Activated CD4-positive, alpha-beta T cell treated with anti-CD3 and anti-CD28 coated beads for 4 hours (primary cell): ENCODE data around the gene CUL1.

Experiments
- DNase-seq, 2 donors: peaks; one replicate each; pipeline ENCODE4 v3.0.0-alpha.2; 2020

The CUL1 gene

GRCh38 chr7:148698397-148699023 lies at the start of gene CUL1:
TSS of gene CUL1 (plus strand) at chr7:148698903. CDS start at chr7:148730123, 31,220 bp downstream.
- peak; percentile 85 to 88 for DNase-seq

GRCh38 chr7:148650232-148650858 lies 48.4 kb upstream of the CUL1 start:
- DNase-seq: no peak

DNA sequence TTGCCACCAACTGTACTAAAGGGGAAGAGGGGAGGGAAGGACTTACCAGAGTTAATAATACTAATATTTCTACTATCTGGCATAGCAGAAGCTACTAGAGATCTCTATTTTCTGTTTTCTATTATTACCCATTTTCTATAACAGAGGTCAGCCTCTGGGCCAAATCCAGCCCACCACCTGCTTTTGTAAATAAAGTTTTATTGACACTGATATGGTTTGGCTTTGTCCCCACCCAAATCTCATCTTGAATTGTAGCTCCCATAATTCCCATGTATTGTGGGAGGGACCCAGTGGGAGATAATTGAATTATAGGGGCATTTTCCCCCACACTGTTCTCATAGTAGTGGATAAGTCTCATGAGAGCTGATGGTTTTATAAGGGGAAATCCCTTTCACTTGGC lies 45.9 kb upstream of the CUL1 start:
- no peak for DNase-seq

DNA sequence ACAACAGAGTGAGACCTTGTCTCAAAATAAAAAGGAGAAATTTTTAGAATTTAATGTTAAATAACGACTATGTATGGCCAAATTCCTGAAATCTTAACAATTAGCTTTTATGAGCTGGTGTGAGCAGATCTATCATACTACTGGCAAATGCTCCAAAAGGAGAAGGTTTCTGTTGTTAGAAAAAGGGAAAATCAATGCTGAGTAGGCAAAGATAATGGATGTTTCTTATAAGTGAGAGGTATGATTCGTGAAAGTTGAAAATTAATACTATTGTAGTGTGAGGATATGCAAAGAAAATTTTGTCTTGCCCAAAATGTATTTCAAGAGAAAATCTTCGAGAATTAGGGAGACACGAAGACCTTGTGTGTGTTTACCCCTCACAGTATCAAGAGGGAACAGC lies 40.8 kb upstream of the CUL1 start:
- no peak for DNase-seq

DNA sequence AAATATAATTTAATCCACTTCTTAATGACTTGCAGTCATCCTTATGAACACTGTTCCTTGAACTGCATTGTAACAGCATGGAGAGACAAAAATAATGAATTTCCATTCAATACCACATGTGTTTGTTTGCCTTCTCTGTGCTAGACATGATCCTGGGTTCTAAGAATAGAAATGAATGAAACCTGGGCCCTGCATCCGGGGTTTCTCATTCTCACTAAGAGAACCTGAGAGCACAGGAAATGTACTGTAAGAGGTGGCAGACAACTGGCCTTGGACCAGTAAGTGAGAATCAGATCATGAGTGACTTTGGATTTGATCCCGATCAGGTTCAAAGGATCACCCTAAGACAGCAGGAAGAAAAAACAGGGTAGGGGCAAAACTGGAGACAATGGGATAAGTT lies 37.2 kb upstream of the CUL1 start:
- no peak for DNase-seq

DNA sequence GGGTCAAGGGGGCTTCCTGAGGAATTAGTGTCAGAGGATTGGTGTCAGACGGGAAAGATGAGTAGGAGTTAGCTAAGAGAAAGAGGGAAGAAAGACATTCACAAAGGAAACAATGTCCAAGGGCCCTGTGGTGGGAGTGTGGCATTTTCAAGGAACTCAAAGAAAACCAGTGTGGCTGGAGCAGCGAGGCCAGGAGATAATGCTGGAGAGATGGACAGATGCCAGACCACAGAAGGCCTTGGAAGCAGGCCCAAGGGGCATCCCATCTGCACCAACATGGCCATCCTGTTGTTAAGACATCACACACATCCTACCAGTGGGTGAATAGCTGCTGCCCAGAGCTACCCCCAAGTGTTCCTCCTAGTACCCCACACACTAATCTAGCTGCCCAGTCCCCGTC lies 36.1 kb upstream of the CUL1 start:
- DNase-seq: no peak

GRCh38 chr7:148664324-148664723 lies 34.4 kb upstream of the CUL1 start:
- no peak for DNase-seq

DNA sequence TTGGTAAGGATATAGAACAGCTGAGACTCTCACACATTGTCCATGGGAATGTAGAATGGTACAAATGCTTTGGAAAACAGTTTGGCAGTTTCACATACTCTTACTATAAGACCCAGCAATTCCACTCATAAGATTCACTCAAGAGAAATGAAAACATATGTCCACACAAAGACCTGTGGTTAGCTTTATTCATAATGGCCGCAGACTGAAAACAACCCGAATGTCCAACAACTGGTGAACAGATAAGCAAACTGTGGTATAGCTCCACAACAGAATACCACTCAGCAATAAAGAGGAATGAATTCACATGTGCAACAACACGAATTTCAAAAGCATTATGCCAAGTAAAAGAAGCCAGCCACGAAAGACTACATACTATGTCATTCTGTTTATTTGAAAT lies 33.5 kb upstream of the CUL1 start:
- no peak for DNase-seq

DNA sequence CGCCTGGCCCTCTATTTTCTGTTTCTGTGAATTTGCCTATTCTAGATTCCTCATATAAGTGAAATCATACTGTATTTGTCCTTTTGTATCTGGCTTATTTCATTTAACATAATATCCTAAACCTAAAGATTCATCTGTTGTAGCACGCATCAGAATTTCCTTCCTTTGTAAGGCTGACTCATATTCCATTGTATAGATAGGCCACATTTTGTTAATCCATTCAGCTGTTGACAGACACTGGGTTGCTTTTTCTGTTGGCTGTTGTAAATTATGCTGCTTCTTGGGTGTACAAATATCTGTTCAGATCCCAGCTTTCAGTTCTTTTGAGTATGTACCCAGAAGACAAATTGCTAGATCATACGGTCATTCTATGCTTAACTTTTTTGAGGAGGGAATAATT lies 28.8 kb upstream of the CUL1 start:
- no peak for DNase-seq

DNA sequence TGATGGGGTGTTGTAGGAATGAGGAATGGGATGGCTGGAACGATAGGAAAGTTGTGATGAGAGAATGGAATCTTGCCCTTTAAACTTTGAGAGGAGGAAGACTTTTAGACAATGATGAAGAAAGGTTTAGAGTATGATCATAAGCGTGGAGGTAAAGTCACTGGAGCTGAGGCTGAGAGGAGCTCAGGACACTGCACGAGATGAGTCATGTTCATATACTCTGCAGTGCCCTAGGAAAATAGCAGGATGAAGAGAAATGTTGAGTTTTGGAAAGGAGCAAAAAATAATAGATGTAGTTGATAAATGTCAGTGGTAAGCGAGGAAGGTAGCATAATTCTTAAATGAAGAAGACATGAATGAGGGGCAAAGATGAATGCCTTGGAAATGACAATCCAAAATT lies 28.3 kb upstream of the CUL1 start:
- no peak for DNase-seq

GRCh38 chr7:148670807-148671206 lies 27.9 kb upstream of the CUL1 start:
- no peak for DNase-seq

GRCh38 chr7:148672041-148672440 lies 26.7 kb upstream of the CUL1 start:
- DNase-seq: no peak

DNA sequence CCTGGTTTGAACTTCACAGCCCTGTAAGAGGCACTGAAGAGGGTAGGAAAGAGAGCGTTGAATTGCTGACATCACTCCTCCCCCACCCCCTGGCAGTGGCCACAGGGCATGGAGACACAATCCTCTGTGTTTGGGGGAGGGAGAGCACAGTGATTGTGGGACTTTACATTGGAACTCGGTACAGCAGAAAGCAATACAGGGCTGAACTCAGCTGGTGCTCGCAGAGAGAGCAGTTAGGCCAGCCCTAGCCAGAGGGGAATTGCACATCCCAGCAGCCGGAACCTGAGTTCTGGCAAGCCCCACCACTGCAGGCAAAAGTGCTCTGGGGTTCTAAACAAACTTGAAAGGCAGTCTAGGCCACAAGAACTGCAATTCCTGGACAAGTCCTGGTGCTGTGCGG lies 24.0 kb upstream of the CUL1 start:
- no peak for DNase-seq

- no peak for DNase-seq
Observed at GRCh38 chr7:148676291-148676690, 22.4 kb upstream of the CUL1 start.

DNA sequence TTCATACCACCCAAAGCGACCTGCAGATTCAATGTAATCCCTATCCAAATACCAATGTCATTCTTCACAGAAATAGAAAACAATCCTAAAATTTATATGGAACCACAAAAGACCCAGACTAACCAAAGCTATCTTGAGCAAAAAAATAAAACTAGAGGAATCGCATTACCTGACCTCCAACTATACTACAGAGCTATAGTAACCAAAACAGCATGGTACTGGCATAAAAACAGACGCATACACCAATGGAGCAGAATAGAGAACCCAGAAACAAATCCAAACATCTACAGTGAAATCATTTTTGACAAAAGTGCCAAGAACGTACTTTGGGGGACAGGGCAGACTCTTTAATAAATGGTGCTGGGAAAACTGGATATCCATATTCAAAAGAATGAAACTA lies 16.9 kb upstream of the CUL1 start:
- DNase-seq: no peak

DNA sequence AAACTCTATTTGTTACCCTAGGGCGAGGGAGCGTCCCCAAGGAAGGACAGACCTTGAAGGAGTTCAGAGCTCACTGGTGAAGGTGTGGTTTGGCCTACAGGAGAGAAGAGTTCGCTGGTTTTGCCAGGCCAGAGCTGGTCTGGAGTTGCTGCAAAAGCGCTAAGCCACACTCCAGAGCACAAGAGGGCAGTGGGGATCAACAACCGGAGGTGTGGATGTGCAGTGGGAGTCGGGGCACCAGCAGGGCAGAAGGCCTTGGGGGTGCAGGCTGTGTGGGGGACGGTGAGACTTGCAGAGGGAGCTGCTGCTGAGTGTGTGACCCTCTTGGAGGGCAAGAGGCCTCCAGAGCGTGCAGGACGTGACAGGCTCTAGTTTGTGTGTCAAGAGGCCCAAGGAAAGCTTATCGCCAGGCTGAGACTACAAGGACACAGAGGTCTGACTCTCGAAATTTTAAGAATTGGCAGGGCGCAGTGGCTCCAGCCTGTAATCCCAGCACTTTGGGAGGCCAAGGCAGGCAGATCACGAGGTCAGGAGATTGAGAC lies 14.3 kb upstream of the CUL1 start:
- DNase-seq: no peak

DNA sequence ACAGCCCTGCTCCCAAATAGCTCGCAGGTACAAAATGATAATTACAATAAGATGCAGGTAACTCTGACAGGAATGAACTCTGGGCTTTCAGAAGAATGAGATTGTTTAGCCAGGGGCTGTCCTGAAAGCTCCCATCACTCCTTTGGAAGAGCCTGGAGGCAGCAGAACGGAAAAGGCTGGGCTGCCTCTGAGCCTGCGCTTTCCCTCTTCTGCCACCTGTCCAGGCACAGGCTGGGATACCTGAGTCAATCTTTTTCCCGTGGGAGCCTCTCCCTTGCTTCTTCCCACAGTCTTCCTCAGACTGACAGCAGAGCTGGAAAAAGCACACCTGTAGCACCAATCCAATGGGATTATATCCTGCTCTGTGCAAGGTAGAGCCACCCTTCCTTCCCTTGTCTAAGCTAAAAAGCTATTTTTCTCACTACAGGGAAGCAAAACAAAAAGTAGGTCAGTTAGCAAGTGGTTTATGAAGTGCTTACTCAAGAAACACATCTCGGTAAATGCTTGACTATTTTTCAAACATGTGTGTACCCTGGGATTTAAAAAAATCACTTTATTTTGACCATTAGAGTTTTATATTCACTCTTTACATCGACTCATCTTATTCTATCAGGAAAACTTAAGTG lies 12.3 kb upstream of the CUL1 start:
- no peak for DNase-seq

DNA sequence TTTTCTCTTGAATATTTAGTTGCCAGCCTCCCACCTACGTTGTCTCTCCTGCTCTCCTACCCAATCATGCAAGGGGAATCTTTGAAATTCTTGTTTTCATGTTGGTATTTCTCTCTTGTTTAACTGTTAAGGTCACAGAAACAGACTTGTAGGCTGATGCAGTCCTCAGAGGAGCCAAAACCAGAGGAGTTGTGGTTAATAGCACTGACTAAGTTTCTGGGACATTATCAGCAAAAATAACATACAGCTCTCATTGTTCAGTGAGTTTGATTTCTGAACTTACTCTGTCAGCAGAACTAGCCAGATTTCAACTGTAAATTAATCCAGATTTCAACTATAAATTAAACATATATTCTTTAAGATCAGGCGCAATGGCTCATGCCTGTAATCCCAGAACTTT lies 11.1 kb upstream of the CUL1 start:
- DNase-seq: no peak

GRCh38 chr7:148688526-148688925 lies 10.2 kb upstream of the CUL1 start:
- DNase-seq: no peak

DNA sequence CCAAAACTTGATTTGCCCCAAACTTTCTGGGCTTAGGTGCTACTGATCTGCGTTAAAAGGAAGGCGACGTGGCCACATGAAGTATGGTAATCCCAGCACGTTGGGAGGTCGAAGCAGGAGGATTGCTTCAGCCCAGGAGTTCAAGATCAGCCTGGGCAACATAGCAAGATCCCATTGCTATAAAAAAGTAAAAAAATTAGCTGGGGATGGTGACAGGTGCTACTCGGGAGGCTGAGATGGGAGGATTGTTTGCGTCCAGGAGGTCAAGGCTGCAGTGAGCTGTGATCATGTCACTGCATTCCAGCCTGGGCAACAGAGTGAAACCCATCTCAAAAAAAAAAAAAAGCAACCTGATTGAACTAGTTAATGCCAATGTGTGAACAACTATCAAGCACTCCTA lies 5.1 kb upstream of the CUL1 start:
- DNase-seq: no peak

DNA sequence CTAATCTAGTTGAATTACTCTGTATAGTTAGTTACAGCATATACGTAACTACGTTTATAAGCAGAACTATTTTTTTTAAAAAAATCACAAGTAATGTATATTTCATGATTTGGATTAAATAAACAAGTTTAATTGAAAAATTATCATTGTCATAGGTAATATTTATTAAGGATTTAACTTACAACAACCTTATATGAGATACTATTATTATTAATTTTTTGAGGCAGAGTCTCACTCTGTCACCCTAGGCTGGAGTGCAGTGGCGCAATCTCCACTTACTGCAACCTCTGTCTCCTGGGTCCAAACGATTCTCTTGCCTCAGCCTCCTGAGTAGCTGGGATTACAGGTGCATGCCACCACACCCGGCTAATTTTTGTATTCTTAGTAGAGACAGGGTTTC lies 4.1 kb upstream of the CUL1 start:
- no peak for DNase-seq

GRCh38 chr7:148695953-148696352 lies 2.8 kb upstream of the CUL1 start:
- no peak for DNase-seq

- no peak for DNase-seq
Observed at GRCh38 chr7:148696787-148697186, 1.9 kb upstream of the CUL1 start.

DNA sequence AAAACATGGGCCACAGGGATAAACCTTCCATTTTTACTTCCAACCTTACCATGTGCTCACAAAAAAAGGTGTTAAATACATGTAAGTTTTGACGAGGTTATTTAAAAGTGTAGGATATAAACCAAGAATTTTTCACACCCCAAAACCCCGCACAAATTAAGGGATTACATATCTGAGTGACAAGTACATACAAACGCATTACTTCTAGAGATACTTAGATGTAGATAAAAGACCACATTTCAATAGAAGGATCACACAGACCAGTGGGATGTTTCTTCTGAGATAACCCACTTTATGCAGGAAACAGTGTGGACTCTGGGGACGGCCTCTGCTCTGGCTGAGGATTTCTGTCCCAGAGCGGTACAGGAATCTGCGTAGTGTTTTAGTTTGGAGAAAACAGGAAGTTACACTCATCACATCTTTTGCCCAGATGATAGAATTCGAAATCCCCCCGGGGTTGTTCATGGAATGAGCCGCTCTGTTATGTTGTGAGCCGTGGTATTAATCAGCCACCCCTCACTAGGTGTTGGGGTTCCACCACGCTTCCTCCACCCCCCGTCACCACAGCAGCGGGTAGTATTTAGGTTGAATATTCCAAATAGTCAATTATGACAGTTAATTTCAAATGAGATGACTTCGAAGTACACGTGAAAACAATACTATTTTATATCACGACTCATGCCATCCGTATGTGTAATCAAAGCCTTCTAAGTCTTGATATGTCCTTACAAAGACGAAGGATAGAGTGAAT lies 1.3 kb upstream of the CUL1 start:
- DNase-seq: peak; percentile 33 to 37
